ENCODE data around the gene DYTN.
A peak's percentile ranks its signal among the peaks of the same experiment; 100 is the strongest.

The DYTN gene

DNA sequence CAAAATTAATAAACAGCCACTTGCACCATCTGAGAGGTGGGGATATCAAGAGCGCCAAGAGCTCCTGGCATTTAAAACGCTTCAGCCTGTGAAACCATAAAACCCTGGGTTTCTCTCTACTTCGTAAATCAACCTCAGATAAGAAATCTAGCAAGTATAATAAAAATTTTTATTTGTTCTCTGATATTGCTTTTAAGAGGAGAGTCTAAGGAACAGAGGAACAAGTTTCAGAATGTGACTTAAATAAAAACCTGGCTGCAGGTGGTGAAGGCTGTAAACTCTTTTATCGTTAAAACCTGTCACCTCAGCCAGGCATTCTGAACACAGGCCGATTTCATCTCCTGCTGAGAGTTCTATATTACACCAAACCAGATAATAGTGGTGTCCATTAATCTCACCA, 9.9 kb downstream of the DYTN start:
- Histone ChIP-seq H3K4me2 (ENCODE audit: low read length) (no peak overlapping the region), H3K4me1 (ENCODE audit: control insufficient read depth in 1 of 2, insufficient read depth in 2 of 2, low read length in 2 of 2) (no peaks in the 10 kb centered on the region), H4K8ac (ENCODE audit: low read depth, low read length) (no peak overlapping the region), H2AK5ac (ENCODE audit: low read length) (no peak overlapping the region), H3K4me3 (ENCODE audit: low read depth, low read length) (no peak overlapping the region), H3K9ac (ENCODE audit: low read length) (no peak overlapping the region), H3K4ac (ENCODE audit: low read depth, low read length) (no peak overlapping the region), H3K79me2 (ENCODE audit: control insufficient read depth, insufficient read depth, low read length, poor library complexity) (no peaks in the 10 kb centered on the region), H3K79me1 (ENCODE audit: low read length) (no peaks in the 10 kb centered on the region), H3K9me3 (ENCODE audit: insufficient read depth, low read depth, low read length) (no peaks in the 10 kb centered on the region), H2BK120ac (ENCODE audit: insufficient read depth, low read length, poor library complexity) (no peak overlapping the region), H4K12ac (ENCODE audit: low read depth, low read length) (no peak overlapping the region), H2BK12ac (ENCODE audit: low read length) (no peak overlapping the region), H3K14ac (ENCODE audit: low read length) (no peak overlapping the region), H3K18ac (ENCODE audit: low read length) (no peak overlapping the region), H3K36me3 (ENCODE audit: control insufficient read depth in 1 of 2, insufficient read depth in 2 of 2, low read length in 2 of 2) (no peaks in the 10 kb centered on the region), H4K91ac (ENCODE audit: low read depth, low read length) (no peak overlapping the region), H2BK5ac (ENCODE audit: low read depth, low read length, poor library complexity) (no peak overlapping the region), H3K27me3 (ENCODE audit: insufficient read depth, low read length) (no peaks in the 10 kb centered on the region), H3K23ac (ENCODE audit: low read length) (no peak overlapping the region), H2AFZ (ENCODE audit: insufficient read depth, low read length, poor library complexity) (no peak overlapping the region), H3K27ac (ENCODE audit: low read depth, low read length) (no peak overlapping the region)
- no CpG with 5 or more reads among the region's 5 CpGs for WGBS (ENCODE audit: extremely low coverage, insufficient coverage, insufficient read length)
- DNase-seq, result no peak

DNA sequence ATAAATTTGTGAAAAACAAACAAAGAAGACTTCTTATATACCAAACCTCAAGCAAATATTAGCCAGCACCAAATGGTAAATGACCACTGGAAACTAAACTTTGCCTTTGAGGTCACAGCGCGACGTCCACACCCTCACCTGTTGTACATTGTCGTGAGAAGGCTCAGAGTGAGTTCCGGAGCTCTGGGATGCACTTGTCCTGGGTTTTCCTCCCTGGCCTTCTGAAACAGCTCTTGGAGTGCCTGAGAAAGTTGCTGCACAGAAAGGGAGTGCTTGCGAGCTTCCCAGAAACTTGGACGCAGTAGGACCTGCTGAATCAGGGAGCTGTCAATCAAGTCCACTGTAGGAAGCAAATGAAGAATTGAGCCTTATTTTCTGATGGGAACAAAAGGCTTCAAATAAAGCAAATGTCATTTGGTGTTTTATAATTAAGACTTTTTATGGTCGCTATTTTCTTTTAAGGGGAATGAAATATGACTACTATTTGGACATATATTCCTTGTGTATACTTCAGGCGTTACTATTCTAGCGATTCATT, 11.0 kb downstream of the DYTN start:
- Histone ChIP-seq H3K27me3 (ENCODE audit: insufficient read depth, low read length) (no peaks in the 10 kb centered on the region), H3K9ac (ENCODE audit: low read length) (no peak overlapping the region), H3K36me3 (ENCODE audit: control insufficient read depth in 1 of 2, insufficient read depth in 2 of 2, low read length in 2 of 2) (no peaks in the 10 kb centered on the region), H2AK5ac (ENCODE audit: low read length) (no peak overlapping the region), H3K4ac (ENCODE audit: low read depth, low read length) (no peak overlapping the region), H3K79me2 (ENCODE audit: control insufficient read depth, insufficient read depth, low read length, poor library complexity) (no peaks in the 10 kb centered on the region), H3K4me2 (ENCODE audit: low read length) (no peak overlapping the region), H2BK12ac (ENCODE audit: low read length) (no peak overlapping the region), H3K14ac (ENCODE audit: low read length) (no peak overlapping the region), H3K27ac (ENCODE audit: low read depth, low read length) (no peak overlapping the region), H3K4me3 (ENCODE audit: low read depth, low read length) (no peak overlapping the region), H4K12ac (ENCODE audit: low read depth, low read length) (peak overlapping the region; percentile 62), H3K4me1 (ENCODE audit: control insufficient read depth in 1 of 2, insufficient read depth in 2 of 2, low read length in 2 of 2) (no peaks in the 10 kb centered on the region), H2BK120ac (ENCODE audit: insufficient read depth, low read length, poor library complexity) (no peak overlapping the region), H4K91ac (ENCODE audit: low read depth, low read length) (no peak overlapping the region), H2BK5ac (ENCODE audit: low read depth, low read length, poor library complexity) (no peak overlapping the region), H3K23ac (ENCODE audit: low read length) (no peak overlapping the region), H2AFZ (ENCODE audit: insufficient read depth, low read length, poor library complexity) (no peak overlapping the region), H4K8ac (ENCODE audit: low read depth, low read length) (no peak overlapping the region), H3K79me1 (ENCODE audit: low read length) (no peaks in the 10 kb centered on the region), H3K9me3 (ENCODE audit: insufficient read depth, low read depth, low read length) (no peaks in the 10 kb centered on the region), H3K18ac (ENCODE audit: low read length) (no peak overlapping the region)
- DNase-seq, result no peak
- WGBS (ENCODE audit: extremely low coverage, insufficient coverage, insufficient read length), result no CpG with 5 or more reads among the region's 10 CpGs

DNA sequence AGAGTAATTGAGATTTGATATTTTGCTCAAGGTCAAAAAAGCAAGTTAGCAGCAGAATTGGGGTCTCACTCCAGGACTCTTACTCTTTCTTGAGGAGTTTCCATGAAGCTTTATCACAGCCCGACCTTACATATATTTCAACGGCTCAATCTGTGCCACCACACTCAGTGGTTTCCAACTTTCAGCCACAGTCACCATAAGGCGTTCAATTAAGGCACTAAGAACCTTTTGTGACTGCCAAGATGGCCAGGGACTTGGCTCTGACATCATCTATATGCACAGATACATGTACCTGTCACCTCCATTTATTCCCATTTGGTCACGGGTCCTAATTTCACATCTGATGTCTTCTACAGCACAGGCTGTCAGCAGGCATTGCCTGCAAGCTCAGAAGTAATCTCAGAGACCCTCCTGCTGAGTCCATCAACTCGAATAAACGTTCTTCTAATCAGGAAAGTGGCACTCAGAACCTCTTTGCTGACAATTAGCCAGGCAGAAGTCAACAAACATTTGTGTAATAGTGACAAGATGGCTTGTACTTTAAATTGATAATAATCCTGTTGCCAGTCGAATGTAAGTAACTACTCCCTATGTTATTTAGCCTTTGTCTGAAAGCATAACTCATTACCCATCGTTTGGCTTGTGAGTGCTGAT, 16.1 kb downstream of the DYTN start:
- Histone ChIP-seq H3K79me1 (ENCODE audit: low read length) (no peaks in the 10 kb centered on the region), H3K4me2 (ENCODE audit: low read length) (no peak overlapping the region), H3K27ac (ENCODE audit: low read depth, low read length) (no peak overlapping the region), H2AK5ac (ENCODE audit: low read length) (no peak overlapping the region), H2BK120ac (ENCODE audit: insufficient read depth, low read length, poor library complexity) (no peak overlapping the region), H4K91ac (ENCODE audit: low read depth, low read length) (no peak overlapping the region), H4K12ac (ENCODE audit: low read depth, low read length) (no peak overlapping the region), H3K4me1 (ENCODE audit: control insufficient read depth in 1 of 2, insufficient read depth in 2 of 2, low read length in 2 of 2) (no peaks in the 10 kb centered on the region), H2BK5ac (ENCODE audit: low read depth, low read length, poor library complexity) (no peak overlapping the region), H3K27me3 (ENCODE audit: insufficient read depth, low read length) (no peaks in the 10 kb centered on the region), H2BK12ac (ENCODE audit: low read length) (no peak overlapping the region), H3K23ac (ENCODE audit: low read length) (no peak overlapping the region), H3K9ac (ENCODE audit: low read length) (no peak overlapping the region), H3K14ac (ENCODE audit: low read length) (no peak overlapping the region), H3K18ac (ENCODE audit: low read length) (no peak overlapping the region), H3K9me3 (ENCODE audit: insufficient read depth, low read depth, low read length) (no peaks in the 10 kb centered on the region), H3K4me3 (ENCODE audit: low read depth, low read length) (no peak overlapping the region), H3K4ac (ENCODE audit: low read depth, low read length) (no peak overlapping the region), H3K36me3 (ENCODE audit: control insufficient read depth in 1 of 2, insufficient read depth in 2 of 2, low read length in 2 of 2) (no peaks in the 10 kb centered on the region), H3K79me2 (ENCODE audit: control insufficient read depth, insufficient read depth, low read length, poor library complexity) (no peaks in the 10 kb centered on the region), H4K8ac (ENCODE audit: low read depth, low read length) (no peak overlapping the region), H2AFZ (ENCODE audit: insufficient read depth, low read length, poor library complexity) (no peak overlapping the region)
- WGBS (ENCODE audit: extremely low coverage, insufficient coverage, insufficient read length), result no CpG with 5 or more reads among the region's 8 CpGs
- no peak for DNase-seq

DNA sequence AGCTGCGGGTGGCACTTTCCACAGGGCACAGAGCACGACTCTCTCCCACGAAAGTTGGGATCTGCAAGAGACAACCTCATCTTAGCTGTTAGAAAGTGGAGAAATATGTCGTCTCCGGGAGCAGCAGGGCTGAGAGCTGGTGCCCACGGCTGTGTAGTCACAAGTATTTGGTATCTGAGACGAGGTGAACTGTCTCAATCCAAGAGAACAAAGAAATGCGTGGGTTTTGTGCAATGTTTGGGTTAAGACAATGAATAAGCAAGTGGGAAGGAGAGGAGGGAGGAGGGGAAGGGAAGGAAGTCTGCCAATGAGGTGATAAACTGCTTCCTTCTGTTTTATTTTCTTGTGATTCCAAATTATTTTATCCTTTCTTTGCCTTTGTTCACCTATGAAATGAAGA, 18.0 kb downstream of the DYTN start:
- no peak overlapping the region for H3K4me2 ChIP-seq (ENCODE audit: low read length)
- H3K36me3 ChIP-seq (ENCODE audit: control insufficient read depth in 1 of 2, insufficient read depth in 2 of 2, low read length in 2 of 2), result no peaks in the 10 kb centered on the region
- H4K91ac ChIP-seq (ENCODE audit: low read depth, low read length), result no peak overlapping the region
- H2BK5ac ChIP-seq (ENCODE audit: low read depth, low read length, poor library complexity), result no peak overlapping the region
- H3K18ac ChIP-seq (ENCODE audit: low read length), result no peak overlapping the region
- no peak overlapping the region for H2BK120ac ChIP-seq (ENCODE audit: insufficient read depth, low read length, poor library complexity)
- no peak overlapping the region for H3K9ac ChIP-seq (ENCODE audit: low read length)
- H2BK12ac ChIP-seq (ENCODE audit: low read length), result no peak overlapping the region
- H3K4me1 ChIP-seq (ENCODE audit: control insufficient read depth in 1 of 2, insufficient read depth in 2 of 2, low read length in 2 of 2), result no peaks in the 10 kb centered on the region
- no peak for DNase-seq
- no peak overlapping the region for H3K27ac ChIP-seq (ENCODE audit: low read depth, low read length)
- no peak overlapping the region for H2AK5ac ChIP-seq (ENCODE audit: low read length)
- no peaks in the 10 kb centered on the region for H3K79me2 ChIP-seq (ENCODE audit: control insufficient read depth, insufficient read depth, low read length, poor library complexity)
- no peak overlapping the region for H4K12ac ChIP-seq (ENCODE audit: low read depth, low read length)
- no peak overlapping the region for H4K8ac ChIP-seq (ENCODE audit: low read depth, low read length)
- no peaks in the 10 kb centered on the region for H3K9me3 ChIP-seq (ENCODE audit: insufficient read depth, low read depth, low read length)
- H2AFZ ChIP-seq (ENCODE audit: insufficient read depth, low read length, poor library complexity), result no peak overlapping the region
- no peak overlapping the region for H3K4me3 ChIP-seq (ENCODE audit: low read depth, low read length)
- H3K14ac ChIP-seq (ENCODE audit: low read length), result no peak overlapping the region
- H3K27me3 ChIP-seq (ENCODE audit: insufficient read depth, low read length), result no peaks in the 10 kb centered on the region
- no peak overlapping the region for H3K4ac ChIP-seq (ENCODE audit: low read depth, low read length)
- H3K23ac ChIP-seq (ENCODE audit: low read length), result no peak overlapping the region
- H3K79me1 ChIP-seq (ENCODE audit: low read length), result no peaks in the 10 kb centered on the region
- WGBS (ENCODE audit: extremely low coverage, insufficient coverage, insufficient read length), result no CpG with 5 or more reads among the region's 8 CpGs

All from trophoblast cell (in vitro differentiated cells and primary cell).